AG04450 (cell line): Measurements from ENCODE around the gene SAMD11. TPM values are rescaled to one million over a fixed set of nuclear protein-coding genes. Genes with fewer than 3 reads are reported as not detected.

Experiments
- CTCF ChIA-PET: fragments of 300-600, 350-600 bp; formaldehyde crosslinking; extraction: SDS; loops from one replicate; lab custom pipeline; 2022; ENCODE audit warnings: antibody characterized with exemption, inconsistent platforms; lab: Charles Lee
- POLR2A ChIA-PET: fragments of 350-600 bp; formaldehyde crosslinking; extraction: SDS; loops from one replicate; lab custom pipeline; 2021; ENCODE audit warnings: antibody characterized with exemption, inconsistent platforms; lab: Yijun Ruan, JAX
- DNase-seq: peaks from one replicate; pipeline ENCODE4 v3.0.0-alpha.2; 2011; ENCODE audit warnings: low read depth, low spot score
- H3K27ac ChIP-seq: one replicate; pipeline ENCODE4 v1.5.1; 2012; ENCODE audit warnings: low read depth, low read length, control low read depth
- H3K27me3 ChIP-seq: one replicate; pipeline ENCODE4 v1.6.0; 2012; ENCODE audit warnings: low read length; ENCODE audit not compliant: control insufficient read depth, insufficient read depth
- H3K4me3 ChIP-seq: 2 replicates; pipeline ENCODE4 v1.5.1; 2011; ENCODE audit warnings: mild to moderate bottlenecking, low read depth, low read length, control low read depth
- H3K9me3 ChIP-seq: 2 replicates; pipeline ENCODE4 v1.5.1; 2012; ENCODE audit warnings: low read length; ENCODE audit not compliant: control insufficient read depth, insufficient read depth
- polyA plus RNA-seq: library from polyadenylated mRNA; depleted of rRNA; stranded (reverse); fragments of >200 nt; gene quantifications from 2 replicates; pipeline ENCODE4 v1.2.3, GENCODE V29; 2011
- TF ChIP-seq, protein P1 (sequence below): IDR thresholded peaks from 2 replicates; pipeline ENCODE4 v1.5.1; 2011; ENCODE audit warnings: low read depth, low read length, control low read depth, inconsistent platforms

Gene SAMD11
- polyA plus RNA-seq, 1 experiment = 1.6 TPM

DNA sequence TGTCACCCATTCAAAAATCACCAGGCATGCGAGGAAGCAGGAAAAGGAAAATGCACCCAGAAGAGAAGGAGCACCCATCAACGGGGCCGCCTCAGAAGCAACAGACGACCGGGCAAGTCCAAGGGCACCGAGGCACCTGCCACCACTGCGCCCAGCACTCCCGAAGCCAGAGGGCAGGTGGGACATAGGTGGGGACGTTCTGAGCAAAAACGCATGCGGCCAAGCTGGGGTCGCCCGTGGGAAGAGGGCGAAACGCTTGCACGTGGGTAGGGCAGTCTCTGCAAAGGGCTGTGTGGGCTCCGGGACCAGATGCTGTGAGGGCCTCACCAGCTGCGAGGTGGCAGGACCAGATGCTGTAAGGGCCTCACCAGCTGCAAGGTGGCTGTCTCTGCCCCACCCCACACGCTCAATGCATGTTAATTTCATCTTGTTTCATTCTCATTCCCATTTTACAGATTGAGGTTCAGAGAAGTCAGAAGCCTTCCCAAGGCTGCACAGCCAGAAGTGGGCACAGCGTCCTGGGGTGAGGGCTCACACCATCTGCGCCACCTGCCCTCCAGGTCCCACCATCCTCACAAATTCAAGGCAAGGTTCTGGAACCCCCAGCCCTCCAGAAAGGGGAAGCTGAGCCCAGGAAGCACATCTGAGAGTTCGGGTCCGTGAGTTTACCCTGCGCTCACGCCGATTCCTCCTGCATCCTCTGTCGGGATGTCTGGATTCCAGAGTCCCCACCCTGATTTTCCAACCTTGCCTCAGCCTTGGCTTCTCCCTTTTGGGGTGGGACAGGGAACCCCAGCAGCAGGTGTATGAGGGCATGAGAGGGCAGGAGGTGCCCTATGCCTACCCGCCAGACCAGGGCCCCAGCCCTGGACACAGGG is 8.2 kb upstream of the SAMD11 start:
- H3K9me3 ChIP-seq = no peaks in the 10 kb centered on the region; the same call in 1 of the 2 replicates
- POLR2A ChIA-PET = no interaction called here
- TF ChIP-seq, protein P1, sequence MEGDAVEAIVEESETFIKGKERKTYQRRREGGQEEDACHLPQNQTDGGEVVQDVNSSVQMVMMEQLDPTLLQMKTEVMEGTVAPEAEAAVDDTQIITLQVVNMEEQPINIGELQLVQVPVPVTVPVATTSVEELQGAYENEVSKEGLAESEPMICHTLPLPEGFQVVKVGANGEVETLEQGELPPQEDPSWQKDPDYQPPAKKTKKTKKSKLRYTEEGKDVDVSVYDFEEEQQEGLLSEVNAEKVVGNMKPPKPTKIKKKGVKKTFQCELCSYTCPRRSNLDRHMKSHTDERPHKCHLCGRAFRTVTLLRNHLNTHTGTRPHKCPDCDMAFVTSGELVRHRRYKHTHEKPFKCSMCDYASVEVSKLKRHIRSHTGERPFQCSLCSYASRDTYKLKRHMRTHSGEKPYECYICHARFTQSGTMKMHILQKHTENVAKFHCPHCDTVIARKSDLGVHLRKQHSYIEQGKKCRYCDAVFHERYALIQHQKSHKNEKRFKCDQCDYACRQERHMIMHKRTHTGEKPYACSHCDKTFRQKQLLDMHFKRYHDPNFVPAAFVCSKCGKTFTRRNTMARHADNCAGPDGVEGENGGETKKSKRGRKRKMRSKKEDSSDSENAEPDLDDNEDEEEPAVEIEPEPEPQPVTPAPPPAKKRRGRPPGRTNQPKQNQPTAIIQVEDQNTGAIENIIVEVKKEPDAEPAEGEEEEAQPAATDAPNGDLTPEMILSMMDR = no peak
- no peak overlapping the region for H3K27ac ChIP-seq
- H3K4me3 ChIP-seq = no peak overlapping the region
- H3K27me3 ChIP-seq = peaks cover 2% of the 10 kb centered on the region
- DNase-seq = no peak
- CTCF ChIA-PET = interaction anchor here (1.1 kb wide), 1 partner anchor 11 kb away, joined by 4 read pairs; no protein-coding TSS in a partner anchor

- ChIA-PET CTCF (interaction anchor here (1.2 kb wide), 1 partner anchor 12 kb away, joined by 7 read pairs; no protein-coding TSS in a partner anchor), POLR2A (interaction anchor here (0.9 to 1.2 kb wide), 4 partner anchors 12 to 42 kb away, joined by 3 to 4 read pairs (median 4); partner anchors contain the start of gene NOC2L)
- H3K27me3 ChIP-seq = peaks cover 2% of the 10 kb centered on the region
- no peak overlapping the region for H3K27ac ChIP-seq
- H3K4me3 ChIP-seq = no peak overlapping the region
- DNase-seq = no peak
- TF ChIP-seq, protein P1 = no peak
- H3K9me3 ChIP-seq = no peaks in the 10 kb centered on the region; the same call in 1 of the 2 replicates
These were observed 7.3 kb upstream of the SAMD11 start for GRCh38 chr1:916173-917075.

GRCh38 chr1:917076-917459 is 6.7 kb upstream of the SAMD11 start:
- no peak for DNase-seq
- ChIA-PET POLR2A (interaction anchor here (0.9 to 1.2 kb wide), 4 partner anchors 12 to 42 kb away, joined by 3 to 4 read pairs (median 4); partner anchors contain the start of gene NOC2L), CTCF (interaction anchor here (1.2 kb wide), 1 partner anchor 12 kb away, joined by 7 read pairs; no protein-coding TSS in a partner anchor)
- Histone ChIP-seq H3K9me3 (no peaks in the 10 kb centered on the region; the same call in 1 of the 2 replicates), H3K27ac (no peak overlapping the region), H3K4me3 (no peak overlapping the region), H3K27me3 (peaks cover 2% of the 10 kb centered on the region)
- TF ChIP-seq, protein P1 = no peak

GRCh38 chr1:917466-918091 is 6.1 kb upstream of the SAMD11 start:
- CTCF ChIA-PET = interaction anchor here (1.2 kb wide), 1 partner anchor 13 kb away, joined by 7 read pairs; no protein-coding TSS in a partner anchor
- POLR2A ChIA-PET = interaction anchor here (0.6 to 1.2 kb wide), 4 partner anchors 11 to 272 kb away, joined by 3 to 4 read pairs (median 3); no protein-coding TSS in a partner anchor
- H3K27me3 ChIP-seq = peaks cover 2% of the 10 kb centered on the region

More at GRCh38 chr1:917466-918091, 6.1 kb upstream of the SAMD11 start:
- H3K9me3 ChIP-seq = no peaks in the 10 kb centered on the region; the same call in 1 of the 2 replicates
- no peak overlapping the region for H3K27ac ChIP-seq
- DNase-seq = no peak
- no peak overlapping the region for H3K4me3 ChIP-seq
- TF ChIP-seq, protein P1 = no peak
